ENCODE measurements around the gene CPNE9.

The CPNE9 gene, protein sequence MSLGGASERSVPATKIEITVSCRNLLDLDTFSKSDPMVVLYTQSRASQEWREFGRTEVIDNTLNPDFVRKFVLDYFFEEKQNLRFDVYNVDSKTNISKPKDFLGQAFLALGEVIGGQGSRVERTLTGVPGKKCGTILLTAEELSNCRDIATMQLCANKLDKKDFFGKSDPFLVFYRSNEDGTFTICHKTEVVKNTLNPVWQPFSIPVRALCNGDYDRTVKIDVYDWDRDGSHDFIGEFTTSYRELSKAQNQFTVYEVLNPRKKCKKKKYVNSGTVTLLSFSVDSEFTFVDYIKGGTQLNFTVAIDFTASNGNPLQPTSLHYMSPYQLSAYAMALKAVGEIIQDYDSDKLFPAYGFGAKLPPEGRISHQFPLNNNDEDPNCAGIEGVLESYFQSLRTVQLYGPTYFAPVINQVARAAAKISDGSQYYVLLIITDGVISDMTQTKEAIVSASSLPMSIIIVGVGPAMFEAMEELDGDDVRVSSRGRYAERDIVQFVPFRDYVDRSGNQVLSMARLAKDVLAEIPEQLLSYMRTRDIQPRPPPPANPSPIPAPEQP

GRCh38 chr3:9703736-9704346, at the start of gene CPNE9:
Gene CPNE9, plus strand, starts transcription at chr3:9703833. Its CDS starts 164 bp downstream, at chr3:9703997.
- DNase-seq, result no peak

- no peak for DNase-seq
Observed at GRCh38 chr3:9659849-9660248, 43.8 kb upstream of the CPNE9 start.

DNA sequence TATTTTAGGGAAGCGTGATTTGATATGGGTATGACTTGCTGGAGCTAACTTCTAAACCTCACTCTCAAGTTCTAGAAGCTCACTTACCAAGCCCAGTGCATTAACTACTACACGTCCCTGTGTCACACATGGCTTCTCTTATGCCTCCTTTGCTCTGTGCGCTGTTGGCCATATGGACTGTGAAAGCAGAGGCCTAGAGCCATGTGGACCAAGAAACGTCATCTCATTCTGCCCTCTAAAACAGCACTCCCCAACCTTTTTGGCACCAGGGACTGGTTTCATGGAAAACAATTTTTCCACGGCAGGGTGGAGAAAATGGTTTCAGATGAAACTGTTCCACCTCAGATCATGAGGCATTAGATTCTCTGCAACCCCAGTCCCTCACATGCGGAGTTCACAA, 42.7 kb upstream of the CPNE9 start:
- no peak for DNase-seq

DNA sequence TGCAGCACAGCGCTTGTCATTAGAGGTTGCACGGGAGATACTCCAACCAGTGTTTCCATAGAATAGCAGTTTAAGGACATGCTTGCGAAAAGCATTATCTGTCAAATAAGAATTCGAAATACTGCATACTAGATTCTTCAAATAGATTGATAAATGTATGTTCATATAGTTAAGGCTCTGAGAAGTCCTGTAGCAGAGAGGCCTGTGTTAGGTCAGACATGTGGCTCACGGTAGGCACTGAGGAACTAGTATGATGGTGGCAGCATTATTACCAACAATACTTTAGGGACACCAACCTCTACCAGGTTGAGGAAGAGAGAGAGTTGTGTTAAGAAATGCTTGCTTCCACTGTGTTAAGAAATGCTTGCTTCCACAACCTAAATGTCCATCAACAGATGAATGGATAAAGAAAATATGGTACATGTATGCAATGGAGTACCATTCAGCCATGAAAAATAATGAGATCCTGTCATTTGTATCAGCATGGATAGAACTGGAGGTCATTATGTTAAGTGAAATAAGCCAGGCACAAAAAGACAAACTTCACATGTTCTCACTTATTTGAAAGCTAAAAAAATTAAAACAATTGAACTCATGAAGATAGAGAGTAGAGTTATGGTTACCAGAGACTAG, 39.4 kb upstream of the CPNE9 start:
- no peak for DNase-seq

DNA sequence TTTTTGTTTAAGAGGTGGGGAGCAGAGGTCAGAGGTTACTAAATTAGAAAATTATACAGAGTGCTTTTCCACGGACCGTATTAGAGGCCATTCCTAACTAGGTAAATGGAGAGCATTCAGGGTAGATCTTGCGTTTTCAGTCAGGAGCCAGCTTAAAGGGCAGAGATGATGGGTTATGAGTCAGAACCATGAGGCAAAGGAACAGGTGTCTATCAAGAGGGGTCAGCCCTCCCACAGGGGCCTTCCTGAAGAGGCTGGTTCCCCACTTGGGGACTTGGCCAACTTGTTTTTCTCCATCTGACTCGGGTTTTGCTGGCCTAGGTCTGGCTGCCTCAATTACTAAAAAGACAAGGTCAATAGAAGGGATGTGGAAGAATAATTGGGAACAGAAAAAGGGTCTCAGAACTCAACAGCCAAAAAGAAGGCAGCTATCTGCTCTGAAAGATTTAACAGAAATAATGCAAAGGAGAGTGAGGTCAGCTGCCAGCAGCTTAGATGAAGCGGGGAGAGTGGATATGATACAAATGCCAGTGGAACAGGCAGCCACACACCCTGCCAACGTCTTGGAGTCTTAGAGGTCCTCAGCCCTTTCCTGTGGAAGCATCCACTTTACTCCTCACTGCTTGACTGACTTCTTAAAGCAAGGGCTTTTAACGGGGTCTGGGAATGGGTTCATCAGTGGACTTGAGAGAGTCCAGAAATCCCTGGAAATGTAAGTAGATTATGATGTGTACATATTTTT, 36.8 kb upstream of the CPNE9 start:
- DNase-seq, result no peak

DNA sequence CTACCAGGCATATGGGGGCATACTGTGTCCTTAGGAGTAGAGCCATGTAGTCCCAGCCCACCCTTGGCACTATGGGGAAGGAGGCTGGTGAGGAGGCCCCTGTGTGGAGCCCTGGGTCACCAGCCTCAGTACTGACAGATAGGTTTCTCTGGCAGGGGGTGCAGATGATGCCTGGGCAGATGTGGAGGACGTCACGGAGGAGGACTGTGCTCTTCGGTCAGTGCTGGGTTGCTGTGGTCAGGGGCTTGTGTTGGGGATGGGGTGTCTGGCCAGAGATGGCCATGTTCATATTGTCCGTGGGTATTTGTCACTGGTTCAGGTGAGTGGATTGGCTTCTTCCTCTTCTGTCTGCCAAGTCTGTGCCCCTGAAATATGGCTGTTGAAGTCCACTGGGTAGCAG, 34.4 kb upstream of the CPNE9 start:
- DNase-seq, result no peak

GRCh38 chr3:9669720-9670432, 33.8 kb upstream of the CPNE9 start:
- DNase-seq, result no peak

GRCh38 chr3:9673082-9673481, 30.6 kb upstream of the CPNE9 start:
- DNase-seq, result no peak

DNA sequence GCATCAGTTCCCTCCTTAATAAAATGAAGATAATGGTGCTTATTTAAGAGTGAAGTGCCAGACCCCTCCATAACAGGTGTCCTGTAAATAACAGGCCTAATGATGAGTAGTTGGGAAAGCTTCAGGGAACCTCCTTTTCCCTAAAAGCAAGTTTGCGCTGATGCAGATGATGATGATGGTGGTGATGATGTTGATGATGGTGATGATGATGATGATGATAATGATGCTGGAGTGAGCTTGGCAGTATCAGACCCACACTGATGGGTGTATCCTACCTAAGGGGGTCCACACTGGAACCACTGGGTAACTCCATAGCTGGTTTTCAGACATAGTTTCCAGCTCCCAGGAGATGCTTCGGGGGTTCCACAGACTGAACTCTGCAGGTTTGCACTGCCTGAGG, 29.9 kb upstream of the CPNE9 start:
- DNase-seq, result no peak

GRCh38 chr3:9675736-9676290, 27.8 kb upstream of the CPNE9 start:
- no peak for DNase-seq

- DNase-seq, result no peak
Observed at GRCh38 chr3:9676785-9677184, 26.8 kb upstream of the CPNE9 start.

- DNase-seq, result no peak
Observed at GRCh38 chr3:9678493-9678892, 25.1 kb upstream of the CPNE9 start.

- DNase-seq, result no peak
Observed at GRCh38 chr3:9679476-9680080, 24.1 kb upstream of the CPNE9 start.

GRCh38 chr3:9681011-9681722, 22.5 kb upstream of the CPNE9 start:
- DNase-seq, result no peak

- no peak for DNase-seq
Observed at GRCh38 chr3:9681723-9682081, 21.9 kb upstream of the CPNE9 start.

DNA sequence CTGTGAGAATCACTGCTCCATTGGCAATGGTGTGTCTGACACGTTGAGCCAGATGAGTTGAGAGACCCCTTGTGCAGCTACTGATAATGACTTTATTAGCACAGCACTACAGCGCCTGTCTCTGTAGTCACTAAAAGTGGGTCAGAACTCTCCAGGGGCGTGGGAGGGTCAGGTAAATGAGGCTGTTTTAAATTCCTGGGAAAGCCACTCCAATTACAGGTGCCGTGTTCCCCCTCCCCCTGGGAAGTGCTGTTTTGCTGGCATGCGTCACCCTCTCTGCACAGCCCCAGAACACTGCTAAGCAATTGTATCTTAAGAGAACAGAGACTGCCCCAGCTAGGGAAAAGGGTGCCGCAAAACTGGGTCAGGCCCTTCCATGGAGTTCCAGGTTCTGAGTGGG, 21.5 kb upstream of the CPNE9 start:
- no peak for DNase-seq

DNA sequence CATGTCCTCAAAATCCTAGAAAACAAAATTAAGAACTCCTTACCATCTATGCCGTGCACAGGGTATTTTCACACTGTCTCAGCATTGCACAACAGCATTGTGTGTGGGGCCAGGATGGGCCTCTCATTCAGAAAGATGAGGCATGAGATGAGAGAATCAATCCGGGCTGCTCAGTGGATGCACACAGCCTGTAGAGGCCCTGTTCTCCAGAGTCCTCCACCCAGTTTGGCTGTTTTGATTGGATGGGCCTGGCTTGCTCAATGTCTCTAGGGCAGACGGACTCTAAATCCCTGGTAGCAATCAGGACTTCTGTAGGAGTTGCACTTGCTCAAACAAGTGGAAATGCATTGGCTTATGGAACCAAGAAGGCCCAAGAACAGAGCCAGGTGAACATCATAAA, 20.2 kb upstream of the CPNE9 start:
- DNase-seq, result no peak

- no peak for DNase-seq
Observed at GRCh38 chr3:9685216-9686049, 18.2 kb upstream of the CPNE9 start.

GRCh38 chr3:9686050-9686550, 17.5 kb upstream of the CPNE9 start:
- no peak for DNase-seq

- DNase-seq, result no peak
Observed at GRCh38 chr3:9686703-9687102, 16.9 kb upstream of the CPNE9 start.

All from right forelimb (tissue), 1 donor.